GM18526 (cell line): Measurements from ENCODE around the gene BUB1.

ENCODE experiments used
- POLR2A ChIP-seq: IDR thresholded peaks from 3 replicates; pipeline ENCODE4 v1.6.1; 2011; ENCODE audit not compliant: insufficient read length; ENCODE audit errors: extremely low read depth

The BUB1 gene

DNA sequence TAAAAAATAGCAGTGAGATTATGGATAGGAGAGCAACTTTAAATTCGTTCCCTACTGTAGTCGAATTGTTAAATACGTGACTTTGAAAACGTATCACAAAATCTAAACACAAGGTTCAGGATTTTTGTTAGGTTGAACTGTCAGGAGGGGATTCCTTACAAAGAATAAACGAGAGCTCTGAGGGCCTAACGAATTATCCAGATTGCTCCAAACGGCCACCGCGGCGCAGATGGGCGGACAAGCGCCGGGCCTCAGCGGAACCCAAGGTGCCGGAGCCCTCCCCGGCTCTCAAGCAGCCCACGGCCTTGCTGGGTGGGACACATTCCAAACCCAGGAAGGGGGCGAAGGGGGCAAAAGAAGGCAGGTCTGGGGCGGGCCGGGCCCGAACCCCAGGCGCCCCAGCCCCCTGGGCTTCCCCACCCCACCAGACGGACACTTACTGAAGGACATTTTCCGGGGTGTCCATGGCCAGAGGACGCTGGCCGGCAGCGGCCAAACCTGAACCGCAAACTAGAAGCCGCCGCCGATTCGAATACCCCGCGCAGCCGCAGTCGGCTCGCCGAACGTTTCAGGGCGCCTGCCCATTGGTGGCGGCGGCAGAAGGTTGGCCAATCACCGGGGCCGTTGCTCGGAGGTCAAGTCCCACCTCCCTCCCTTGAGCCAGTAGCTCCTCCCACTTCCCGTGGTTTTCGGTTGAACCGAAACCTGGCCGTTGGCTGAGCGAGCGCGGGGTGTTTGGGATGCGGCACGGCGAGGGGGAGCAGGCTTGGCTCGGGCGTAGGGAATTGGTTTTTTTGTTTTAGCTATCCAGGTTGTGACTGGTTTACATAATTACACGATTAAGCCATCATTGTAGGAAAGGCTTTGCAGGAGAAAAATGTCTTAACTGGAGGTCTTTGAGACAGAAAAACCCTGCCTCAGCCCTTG is at the start of gene BUB1:
Gene BUB1, minus strand, starts transcription at position 534 of the 927 bp plus-strand sequence. Its CDS starts 68 bp downstream, at position 466.
- peak; percentile 89 for TF ChIP-seq POLR2A

DNA sequence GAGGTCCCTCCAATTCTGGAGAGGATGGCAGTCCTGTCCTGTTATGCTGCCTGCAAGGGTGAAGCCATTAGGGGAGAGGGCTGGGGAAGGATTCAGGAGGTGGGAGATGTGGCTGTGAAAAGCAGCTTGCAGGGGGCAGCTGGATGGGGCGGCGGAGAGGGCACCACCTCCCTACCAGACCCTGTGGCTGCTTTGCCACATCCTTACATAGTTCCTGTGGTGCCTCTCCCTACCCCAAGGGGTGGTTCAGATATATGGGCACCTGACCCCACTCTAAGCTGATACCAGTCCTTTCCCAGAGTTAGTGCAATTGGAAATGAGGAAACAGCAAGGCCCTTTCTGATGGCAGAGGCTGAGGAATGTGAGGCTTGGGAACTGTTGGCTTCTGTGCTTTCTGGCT is 48.4 kb upstream of the BUB1 start:
- TF ChIP-seq POLR2A: no peak

DNA sequence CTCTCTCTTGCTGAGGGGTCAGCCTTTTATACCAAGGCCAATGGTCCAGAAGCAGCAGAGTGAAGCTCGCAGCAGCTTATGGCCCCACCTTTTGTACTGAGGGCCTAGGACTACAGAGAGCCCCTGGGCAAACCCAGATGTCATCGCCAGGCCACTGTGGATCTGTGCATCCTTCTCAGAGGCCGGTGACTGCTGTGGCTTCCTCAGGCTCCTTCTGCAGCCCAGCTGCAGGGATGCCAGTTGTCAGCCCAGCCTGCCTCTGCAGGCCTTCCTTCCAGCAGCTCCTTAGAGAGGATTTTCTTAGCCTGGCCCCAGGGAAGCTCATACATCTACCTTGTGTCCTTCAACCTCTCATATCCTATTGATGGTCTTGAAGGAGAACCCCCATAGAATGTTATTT is 48.0 kb upstream of the BUB1 start:
- TF ChIP-seq POLR2A: no peak

DNA sequence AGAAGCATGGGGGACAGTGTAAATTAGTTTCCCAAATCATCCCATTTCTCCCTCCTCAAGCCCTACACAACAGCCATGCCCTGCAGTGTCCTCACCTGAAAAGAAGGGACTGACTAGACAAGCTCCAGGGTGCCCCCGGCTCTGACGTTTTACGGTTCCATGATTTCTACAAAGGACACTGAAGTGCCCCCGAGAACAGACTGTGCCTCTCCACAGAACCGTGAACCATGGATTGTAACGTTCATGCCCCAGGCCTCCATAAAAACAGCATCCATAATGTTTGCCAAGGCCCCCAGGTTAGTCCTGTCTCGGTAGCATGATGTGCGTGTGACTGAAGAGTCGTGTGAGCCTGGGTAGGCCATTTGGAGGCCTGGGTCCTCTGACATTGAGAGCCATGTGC is 47.5 kb upstream of the BUB1 start:
- TF ChIP-seq POLR2A: no peak

DNA sequence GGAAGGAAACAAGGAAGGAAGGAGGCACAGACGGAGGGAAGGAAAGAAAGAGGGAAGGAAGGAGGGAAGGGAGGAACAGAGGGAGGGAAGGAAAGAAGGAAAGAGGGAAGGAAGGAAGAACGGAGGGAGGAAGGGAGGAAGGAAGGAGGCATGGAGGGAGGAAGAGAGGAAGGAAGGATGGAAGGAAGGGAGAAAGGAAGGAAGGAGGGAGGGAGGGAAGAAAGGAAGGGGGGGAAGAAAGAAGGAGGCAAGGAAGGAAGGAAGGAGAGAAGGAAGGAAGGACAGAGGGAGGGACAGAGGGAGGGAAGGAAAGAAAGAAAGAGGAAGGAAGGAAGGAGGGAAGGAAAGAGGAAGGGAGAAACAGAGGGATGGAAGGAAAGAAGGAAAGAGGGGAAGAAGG is 47.0 kb upstream of the BUB1 start:
- no peak for TF ChIP-seq POLR2A

DNA sequence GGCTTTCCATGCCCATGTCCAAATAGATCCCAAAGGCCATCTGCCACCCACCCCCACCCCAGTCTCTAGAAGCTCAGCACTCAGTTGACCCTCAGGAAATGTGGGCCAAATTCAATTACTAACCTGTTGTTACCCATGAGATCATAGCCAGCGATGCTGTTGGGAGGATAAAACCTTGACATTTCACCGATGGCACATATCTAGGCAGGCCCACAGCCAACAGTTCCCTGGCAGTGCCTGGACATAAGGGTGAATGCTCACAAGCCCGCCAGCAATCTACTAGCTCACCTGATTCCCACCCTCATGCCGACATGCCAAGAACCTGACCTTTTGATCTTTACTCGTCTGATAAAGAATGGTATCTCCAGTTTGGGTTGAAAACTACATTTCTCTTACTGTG is 42.7 kb upstream of the BUB1 start:
- TF ChIP-seq POLR2A: no peak

DNA sequence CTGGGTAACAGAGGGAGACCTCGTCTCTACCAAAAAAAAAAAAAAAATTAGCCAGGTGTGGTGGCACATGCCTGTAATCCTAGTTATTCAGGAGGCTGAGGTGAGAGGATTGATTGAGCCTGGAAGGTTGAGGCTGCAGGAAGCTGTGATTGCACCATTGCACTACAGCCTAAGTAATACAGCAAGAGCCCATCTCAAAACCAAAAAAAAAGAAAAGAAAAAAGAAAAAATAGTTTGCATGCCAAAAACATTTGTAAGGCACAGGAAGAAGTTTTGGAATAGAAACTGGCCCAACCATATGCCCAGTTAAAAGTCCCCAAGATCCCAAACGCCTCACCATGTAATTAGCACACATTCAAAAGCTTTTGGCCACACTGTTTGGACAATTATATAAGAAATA is 41.1 kb upstream of the BUB1 start:
- TF ChIP-seq POLR2A: no peak

DNA sequence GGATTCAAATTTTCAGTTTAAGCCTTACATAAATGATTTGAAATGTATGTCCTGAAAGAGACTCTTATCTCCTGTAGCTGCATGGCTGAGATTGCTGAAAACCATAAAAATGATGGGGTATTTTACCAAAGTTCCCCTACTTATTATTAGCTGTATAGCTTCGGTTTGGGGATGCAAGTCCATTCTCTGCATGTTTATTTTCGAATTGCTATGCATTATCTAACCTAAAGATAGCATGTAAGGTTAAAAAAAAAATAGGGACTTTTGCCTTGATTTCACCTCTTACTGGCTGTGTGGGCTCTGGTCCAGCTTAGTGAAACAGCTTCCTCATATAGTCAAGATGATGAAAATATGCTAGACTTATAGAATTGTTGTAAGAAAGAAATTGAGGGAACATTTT is 40.5 kb upstream of the BUB1 start:
- no peak for TF ChIP-seq POLR2A

DNA sequence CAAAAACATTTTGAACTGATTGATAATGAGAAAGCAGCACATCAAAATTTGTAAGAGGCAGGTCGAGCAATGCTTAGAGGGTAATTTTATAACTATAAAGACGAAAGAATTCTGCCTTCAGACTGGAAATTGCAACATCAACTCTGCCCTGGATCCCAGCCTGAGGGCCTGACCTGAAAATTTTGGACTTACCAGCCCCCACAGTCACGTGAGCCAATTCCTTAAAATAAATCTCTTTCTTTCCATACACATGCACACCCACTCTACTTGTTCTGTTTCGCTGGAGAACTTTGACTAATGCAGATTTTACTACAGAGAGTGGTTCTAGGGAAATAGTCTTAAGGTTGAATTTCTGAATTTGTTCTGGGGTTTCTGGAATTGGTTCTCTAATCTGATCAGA is 39.9 kb upstream of the BUB1 start:
- no peak for TF ChIP-seq POLR2A

DNA sequence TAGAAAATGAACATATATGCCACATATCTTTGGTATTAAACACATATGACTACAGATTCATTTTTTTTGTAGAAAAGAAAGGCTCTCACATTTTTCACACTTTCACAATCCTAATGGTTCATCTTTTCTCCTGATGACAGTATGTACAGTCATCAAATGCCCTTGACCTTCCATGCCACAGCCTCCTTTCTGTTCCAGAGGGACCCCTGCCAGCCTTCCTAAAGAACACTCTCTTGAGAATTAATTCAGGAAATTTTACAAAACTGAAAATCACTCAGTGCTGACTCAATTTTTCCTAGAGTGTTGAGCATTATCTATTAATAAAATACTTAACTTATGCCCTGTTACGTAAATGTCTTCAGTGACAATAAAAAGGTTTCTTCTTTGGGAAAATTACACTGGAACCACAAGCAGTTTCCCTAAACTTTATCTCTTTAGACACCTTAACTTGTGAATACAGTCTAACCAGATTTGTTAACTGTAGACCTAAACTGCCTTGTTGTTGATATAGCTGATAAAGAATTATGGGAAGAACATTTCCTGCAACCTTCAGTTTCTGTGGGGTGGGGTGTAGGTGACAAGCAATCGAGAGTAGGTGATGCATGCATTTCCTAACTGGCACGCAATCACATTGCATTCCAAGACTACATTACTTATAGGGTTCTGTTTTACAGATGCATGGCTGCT is 39.2 kb upstream of the BUB1 start:
- TF ChIP-seq POLR2A: no peak

DNA sequence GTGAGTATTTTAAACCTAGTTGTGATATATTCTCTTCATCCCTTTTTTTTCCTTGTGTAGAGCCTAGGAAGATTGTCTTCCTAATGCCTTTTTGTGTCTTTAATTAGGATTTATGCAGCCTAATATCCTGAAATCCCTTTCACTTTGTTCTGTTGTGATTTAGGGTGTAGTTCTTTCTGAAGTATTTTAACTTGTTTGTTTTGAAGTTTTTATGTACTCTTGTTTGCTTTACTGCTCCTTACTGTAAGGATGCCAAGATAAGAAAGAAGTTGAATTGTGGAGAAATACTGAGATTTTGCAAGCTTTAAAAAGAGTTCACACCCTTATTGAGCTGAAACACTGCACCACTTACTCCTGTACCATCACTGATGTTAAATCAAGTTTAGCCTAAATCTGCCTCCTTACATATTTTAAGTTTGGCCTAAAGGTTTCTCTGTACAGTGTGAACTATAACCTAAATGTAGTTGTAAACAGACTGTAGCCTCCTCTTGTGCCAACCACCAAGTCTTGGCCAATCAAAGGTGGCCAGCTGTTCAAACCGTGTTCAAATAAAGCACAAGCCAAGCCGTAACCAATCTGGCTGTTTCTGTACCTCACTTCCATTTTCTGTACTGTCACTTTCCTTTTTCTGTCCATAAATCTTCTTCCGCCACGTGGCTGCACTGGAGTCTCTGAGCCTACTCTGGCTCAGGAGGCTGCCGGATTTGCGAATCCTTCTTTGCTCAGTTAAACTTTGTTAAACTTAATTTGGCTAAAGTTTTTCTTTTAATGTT is 36.8 kb upstream of the BUB1 start:
- TF ChIP-seq POLR2A: no peak

DNA sequence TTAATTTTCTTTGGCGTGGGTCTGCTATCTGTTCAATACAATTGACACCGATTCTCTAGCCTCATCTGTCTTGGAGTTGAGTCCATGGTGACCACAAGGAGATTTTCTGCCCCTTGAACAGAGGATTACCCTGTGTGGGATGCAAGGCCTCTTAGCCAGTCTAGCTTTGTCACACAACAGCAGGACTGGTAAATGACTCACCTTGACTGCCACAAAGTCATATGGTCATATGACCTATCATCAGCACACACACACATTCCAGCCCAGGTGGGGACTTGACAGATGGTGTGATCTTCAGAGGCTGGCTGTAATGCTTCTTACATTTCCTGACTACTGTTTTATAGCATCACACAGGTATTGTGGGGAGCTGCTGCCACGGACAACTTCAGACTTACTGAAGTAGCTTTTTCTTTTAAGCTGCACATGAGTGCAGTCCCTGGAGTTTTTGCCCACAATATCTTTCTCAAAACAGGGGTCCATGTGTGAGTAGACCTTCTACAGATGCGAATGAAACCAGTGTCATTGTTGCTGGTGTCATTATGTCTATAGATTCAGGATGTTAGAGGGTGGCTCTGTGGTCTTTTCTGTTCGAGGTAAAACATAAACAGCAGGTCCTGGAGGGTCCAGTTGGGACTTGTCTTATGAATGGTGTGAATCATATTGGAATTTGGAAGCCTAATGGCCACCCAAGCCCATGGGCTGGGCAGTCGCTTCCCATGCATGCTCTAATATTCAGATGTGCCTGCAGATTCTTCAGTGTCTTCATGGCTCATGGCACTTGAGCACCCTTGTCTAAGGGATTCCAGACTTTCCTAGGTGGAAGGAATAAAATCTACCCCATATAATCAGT is 35.9 kb upstream of the BUB1 start:
- no peak for TF ChIP-seq POLR2A

DNA sequence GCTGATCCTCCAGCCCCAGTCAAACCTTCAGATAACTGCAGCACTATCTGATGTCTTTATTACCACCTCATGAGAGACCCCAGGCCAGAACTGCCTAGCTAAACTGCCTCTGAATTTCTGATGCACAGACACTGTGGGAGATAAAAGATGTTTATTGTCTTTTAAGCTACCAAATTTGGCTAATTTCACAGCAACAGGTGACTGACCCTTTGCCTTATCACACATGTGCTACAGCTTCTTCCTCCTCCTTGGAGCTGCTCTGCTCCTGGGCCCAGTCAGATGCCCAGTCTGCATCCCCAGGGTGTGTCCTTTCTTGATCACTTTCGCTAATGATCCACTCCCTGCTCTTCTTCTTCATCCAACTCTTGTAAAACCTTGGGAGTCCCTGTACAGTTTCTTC is 34.9 kb upstream of the BUB1 start:
- no peak for TF ChIP-seq POLR2A

DNA sequence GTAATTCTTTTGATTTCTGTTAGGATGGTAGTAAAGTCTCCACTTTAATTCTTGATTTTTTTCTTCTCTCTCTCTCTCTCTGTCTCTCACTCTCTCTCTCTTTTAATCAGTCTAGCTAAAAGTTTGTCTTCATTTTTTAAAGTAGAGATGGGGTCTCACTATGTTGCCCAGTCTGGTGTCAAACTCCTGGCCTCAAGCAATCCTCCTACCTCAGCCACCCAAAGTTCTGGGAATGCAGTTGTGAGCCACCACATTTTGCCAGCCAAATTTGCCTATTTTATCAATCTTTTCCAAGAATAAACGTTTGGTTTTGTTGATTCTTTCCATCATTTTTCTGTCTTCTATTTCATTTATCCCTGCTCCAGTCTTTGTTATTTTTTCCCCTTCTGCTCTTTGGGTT is 30.6 kb upstream of the BUB1 start:
- TF ChIP-seq POLR2A: no peak
